WTC11 (cell line): Measurements from ENCODE around the gene POLR2A. TPM values are rescaled to one million over a fixed set of nuclear protein-coding genes. Genes with fewer than 3 reads are reported as not detected.
A peak's percentile ranks its signal among the peaks of the same experiment; 100 is the strongest.

Experiments used
- ARID4B ChIP-seq: sonication (generic); formaldehyde crosslinking; IDR thresholded peaks from 2 replicates; pipeline ENCODE4 v1.8.0; 2023; ENCODE audit warnings: missing genetic modification reagents, mild to moderate bottlenecking, borderline replicate concordance
- CTCF ChIP-seq: fragments of 200-600 bp; IDR thresholded peaks from 2 replicates; pipeline ENCODE4 v1.8.0; 2022; ENCODE audit warnings: antibody characterized with exemption
- E2F5 ChIP-seq: sonication (generic); formaldehyde crosslinking; IDR thresholded peaks from 2 replicates; pipeline ENCODE4 v1.8.1; 2022; ENCODE audit warnings: mild to moderate bottlenecking, moderate library complexity, missing genetic modification reagents
- EMX1 ChIP-seq: fragments of 250-450 bp; sonication (Bioruptor Pico); IDR thresholded peaks from 2 replicates; pipeline ENCODE4 v1.8.0; 2021; ENCODE audit warnings: mild to moderate bottlenecking
- ERG ChIP-seq: fragments of 250-450 bp; sonication (Bioruptor Pico); IDR thresholded peaks from 2 replicates; pipeline ENCODE4 v1.8.0; 2021; ENCODE audit warnings: mild to moderate bottlenecking
- ESRRA ChIP-seq: sonication (generic); formaldehyde crosslinking; IDR thresholded peaks from 2 replicates; pipeline ENCODE4 v1.8.1; 2022; ENCODE audit warnings: mild to moderate bottlenecking, missing genetic modification reagents, borderline replicate concordance
- FOXP1 ChIP-seq: sonication (generic); formaldehyde crosslinking; IDR thresholded peaks from 2 replicates; pipeline ENCODE4 v1.8.0; 2022; ENCODE audit warnings: missing genetic modification reagents, mild to moderate bottlenecking, moderate library complexity, borderline replicate concordance
- GABPB1 ChIP-seq: sonication (generic); formaldehyde crosslinking; IDR thresholded peaks from 2 replicates; pipeline ENCODE4 v1.8.1; 2023; ENCODE audit warnings: mild to moderate bottlenecking, missing genetic modification reagents
- HMGA2 ChIP-seq: fragments of 250-450 bp; sonication (Bioruptor Pico); IDR thresholded peaks from 2 replicates; pipeline ENCODE4 v1.4.0; 2021; ENCODE audit warnings: mild to moderate bottlenecking, moderate library complexity
- IRF2 ChIP-seq: sonication (generic); formaldehyde crosslinking; IDR thresholded peaks from 2 replicates; pipeline ENCODE4 v1.8.0; 2022; ENCODE audit warnings: low read depth, missing genetic modification reagents, borderline replicate concordance
- JUN ChIP-seq: sonication (generic); formaldehyde crosslinking; IDR thresholded peaks from 2 replicates; pipeline ENCODE4 v1.8.0; 2023; ENCODE audit warnings: mild to moderate bottlenecking, missing genetic modification reagents
- MYBL2 ChIP-seq: sonication (generic); formaldehyde crosslinking; IDR thresholded peaks from 2 replicates; pipeline ENCODE4 v1.8.1; 2023; ENCODE audit warnings: mild to moderate bottlenecking, moderate library complexity, missing genetic modification reagents
- NR1H2 ChIP-seq: sonication (generic); formaldehyde crosslinking; IDR thresholded peaks from 2 replicates; pipeline ENCODE4 v1.9.0; 2021; ENCODE audit warnings: mild to moderate bottlenecking, moderate library complexity, missing genetic modification reagents
- SMAD3 ChIP-seq: sonication (generic); formaldehyde crosslinking; IDR thresholded peaks from 2 replicates; pipeline ENCODE4 v1.8.0; 2022; ENCODE audit warnings: missing genetic modification reagents, mild to moderate bottlenecking, borderline replicate concordance
- SP1 ChIP-seq: sonication (generic); formaldehyde crosslinking; conservative IDR thresholded peaks from 2 replicates; pipeline ENCODE4 v1.8.1; 2022; ENCODE audit warnings: missing genetic modification reagents
- ZNF219 ChIP-seq: sonication (generic); formaldehyde crosslinking; IDR thresholded peaks from 2 replicates; pipeline ENCODE4 v1.8.0; 2023; ENCODE audit warnings: missing genetic modification reagents, mild to moderate bottlenecking, borderline replicate concordance
- ZNF232 ChIP-seq: sonication (generic); formaldehyde crosslinking; IDR thresholded peaks from 2 replicates; pipeline ENCODE4 v1.8.0; 2022; ENCODE audit warnings: mild to moderate bottlenecking, missing genetic modification reagents
- ZNF263 ChIP-seq: sonication (generic); formaldehyde crosslinking; IDR thresholded peaks from 2 replicates; pipeline ENCODE4 v1.8.1; 2022; ENCODE audit warnings: low read depth, mild to moderate bottlenecking, moderate library complexity, missing genetic modification reagents
- ZSCAN18 ChIP-seq: fragments of 250-450 bp; sonication (Bioruptor Pico); IDR thresholded peaks from 2 replicates; pipeline ENCODE4 v2.1.2; 2022; ENCODE audit warnings: mild to moderate bottlenecking, moderate library complexity
- total RNA-seq: library from RNA; stranded (reverse); gene quantifications from 3 replicates; pipeline ENCODE4 v1.2.3, GENCODE V29; 2021
- TF ChIP-seq, protein P1 (sequence below): sonication (generic); formaldehyde crosslinking; IDR thresholded peaks from 2 replicates; pipeline ENCODE4 v1.8.1; 2022; ENCODE audit warnings: missing genetic modification reagents, borderline replicate concordance
- TF ChIP-seq, protein P2 (sequence below): sonication (generic); formaldehyde crosslinking; IDR thresholded peaks from 2 replicates; pipeline ENCODE4 v1.8.0; 2022; ENCODE audit warnings: mild to moderate bottlenecking, missing genetic modification reagents

POLR2A gene
- total RNA-seq, 1 experiment from 2014 or later = 170 TPM

GRCh38 chr17:7484067-7484918, at the start of gene POLR2A (continued):
- TF ChIP-seq ARID4B (CRISPR knock-in tag) = 0 out of 2 replicates have a peak, but pooled peaks have one; percentile 84
- peak; percentile 75; the same call in 1 of the 2 replicates for TF ChIP-seq ERG (CRISPR knock-in tag)
- TF ChIP-seq EMX1 (CRISPR knock-in tag) = 0 out of 2 replicates have a peak, but pooled peaks have one; percentile 76
- TF ChIP-seq ESRRA = peak; percentile 64; the same call in 1 of the 2 replicates
- TF ChIP-seq, protein P1, sequence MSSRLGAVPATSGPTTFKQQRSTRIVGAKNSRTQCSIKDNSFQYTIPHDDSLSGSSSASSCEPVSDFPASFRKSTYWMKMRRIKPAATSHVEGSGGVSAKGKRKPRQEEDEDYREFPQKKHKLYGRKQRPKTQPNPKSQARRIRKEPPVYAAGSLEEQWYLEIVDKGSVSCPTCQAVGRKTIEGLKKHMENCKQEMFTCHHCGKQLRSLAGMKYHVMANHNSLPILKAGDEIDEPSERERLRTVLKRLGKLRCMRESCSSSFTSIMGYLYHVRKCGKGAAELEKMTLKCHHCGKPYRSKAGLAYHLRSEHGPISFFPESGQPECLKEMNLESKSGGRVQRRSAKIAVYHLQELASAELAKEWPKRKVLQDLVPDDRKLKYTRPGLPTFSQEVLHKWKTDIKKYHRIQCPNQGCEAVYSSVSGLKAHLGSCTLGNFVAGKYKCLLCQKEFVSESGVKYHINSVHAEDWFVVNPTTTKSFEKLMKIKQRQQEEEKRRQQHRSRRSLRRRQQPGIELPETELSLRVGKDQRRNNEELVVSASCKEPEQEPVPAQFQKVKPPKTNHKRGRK (CRISPR knock-in tag) = no peak
- TF ChIP-seq HMGA2 = peak; percentile 40
- TF ChIP-seq, protein P2, sequence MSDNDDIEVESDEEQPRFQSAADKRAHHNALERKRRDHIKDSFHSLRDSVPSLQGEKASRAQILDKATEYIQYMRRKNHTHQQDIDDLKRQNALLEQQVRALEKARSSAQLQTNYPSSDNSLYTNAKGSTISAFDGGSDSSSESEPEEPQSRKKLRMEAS (CRISPR knock-in tag) = peak; percentile 71
- TF ChIP-seq SP1 = peak; percentile 91
- peak; percentile 86; the same call in 1 of the 2 replicates for TF ChIP-seq MYBL2 (CRISPR knock-in tag)
- TF ChIP-seq FOXP1 = peak; percentile 63; the same call in 1 of the 2 replicates
- TF ChIP-seq JUN = peak; percentile 44; the same call in 1 of the 2 replicates
- no peak for TF ChIP-seq IRF2 (CRISPR knock-in tag)
- TF ChIP-seq NR1H2 (CRISPR knock-in tag) = no peak
- TF ChIP-seq SMAD3 (CRISPR knock-in tag) = peak; percentile 62; the same call in 1 of the 2 replicates
- peak; percentile 65; the same call in 1 of the 2 replicates for TF ChIP-seq ZNF219 (CRISPR knock-in tag)
- TF ChIP-seq ZNF263 = peak; percentile 34; the same call in 1 of the 2 replicates
- TF ChIP-seq ZSCAN18 = no peak
- peak; percentile 93 for TF ChIP-seq E2F5
- peak; percentile 51; the same call in 1 of the 2 replicates for TF ChIP-seq GABPB1 (CRISPR knock-in tag)
- TF ChIP-seq CTCF = no peak
- TF ChIP-seq ZNF232 = peak; percentile 80
